NCI-H345 (cell line): ENCODE measurements around the gene CCDC88C.

ENCODE experiments used
- DNase-seq: peaks from one replicate; lab custom pipeline; 2025; lab: John Stamatoyannopoulos, UW

Gene CCDC88C

DNA sequence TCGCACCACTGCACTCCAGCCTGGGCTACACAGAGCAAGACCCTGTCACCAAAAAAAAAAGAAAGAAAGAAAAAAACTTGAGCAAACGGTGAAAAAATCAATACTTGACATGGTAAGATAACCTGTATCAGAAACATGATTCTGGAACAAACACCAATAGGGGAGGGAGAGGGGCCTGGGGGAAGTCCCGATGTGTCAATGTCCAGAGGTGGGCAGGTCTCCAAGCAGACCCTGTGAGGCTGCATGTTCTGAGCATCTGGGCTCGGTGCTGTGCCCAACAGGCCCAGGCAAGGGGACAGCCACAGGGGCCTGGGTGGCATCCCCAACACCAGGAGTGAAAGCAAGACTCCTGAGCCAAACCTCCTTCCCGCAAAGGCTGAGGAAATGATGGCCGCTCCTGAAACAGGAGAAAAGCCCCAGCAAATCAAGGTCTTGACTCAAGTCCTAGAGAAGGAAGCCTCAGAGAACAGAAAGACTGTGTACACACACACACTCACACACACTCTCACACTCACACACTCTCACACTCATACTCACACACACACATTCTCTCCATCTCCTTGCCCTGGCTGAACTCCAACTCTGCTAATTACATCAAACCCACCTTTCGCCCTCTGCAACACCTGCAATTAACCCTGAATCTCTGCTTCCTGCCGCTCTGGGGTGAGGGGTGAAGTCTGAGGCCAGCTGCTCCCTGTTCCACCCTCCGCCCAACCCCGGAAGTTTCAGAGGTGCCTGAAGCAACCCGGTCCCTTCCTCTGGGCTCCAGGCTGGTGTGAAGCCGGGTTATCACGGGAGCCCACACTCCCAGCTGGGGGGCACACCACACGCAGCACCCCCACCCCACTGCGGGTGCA lies 20.4 kb downstream of the CCDC88C start:
- no peak for DNase-seq

DNA sequence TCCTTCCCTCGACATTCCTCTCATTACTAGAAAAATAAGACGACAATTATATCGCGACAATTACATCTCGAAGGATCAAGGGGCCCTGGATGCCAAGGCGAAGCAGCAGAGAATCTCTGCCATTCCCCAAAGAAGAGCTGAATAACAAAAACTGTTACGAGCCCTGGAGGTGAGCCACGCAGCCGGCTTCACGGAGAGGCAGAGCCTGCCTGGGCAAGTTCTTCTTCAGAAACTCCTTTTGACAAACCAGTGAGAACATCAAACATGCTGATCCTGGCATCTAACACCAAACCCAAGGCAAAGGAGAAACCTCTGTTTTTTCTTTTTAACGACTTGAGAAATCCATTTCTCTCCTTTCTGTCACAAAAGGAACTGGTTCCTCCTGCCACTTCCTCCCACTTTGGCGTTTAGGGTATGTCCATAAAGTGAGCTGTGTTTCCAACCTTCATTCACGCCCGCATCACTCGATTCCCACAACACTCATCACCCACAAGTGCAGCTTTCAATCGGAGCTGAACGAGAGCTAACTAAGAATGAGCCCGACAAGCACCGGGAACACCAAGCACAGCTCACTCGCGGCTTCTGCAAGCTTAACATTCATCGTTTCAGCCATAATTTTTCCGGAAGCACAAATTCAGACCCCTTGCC lies 21.5 kb downstream of the CCDC88C start:
- DNase-seq, result peak; percentile 41

DNA sequence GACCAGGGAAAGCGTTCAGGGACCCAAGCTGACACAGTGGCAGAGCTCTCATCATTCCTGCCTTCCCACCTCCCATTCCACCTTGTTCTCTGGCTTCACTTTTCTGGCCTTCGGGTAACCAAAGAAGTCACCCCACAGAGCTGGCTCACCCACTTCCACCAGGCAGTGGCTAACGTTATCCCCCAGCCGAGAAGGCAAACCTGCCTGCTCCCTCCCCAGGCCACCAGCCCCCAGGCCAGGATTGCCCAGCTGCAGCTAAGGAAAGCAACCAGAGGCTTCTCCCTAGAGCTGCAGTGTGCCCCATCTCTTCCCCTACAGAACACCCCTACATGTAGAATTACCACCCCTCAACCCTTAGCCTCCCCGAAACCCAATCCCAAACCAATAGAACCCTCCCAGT lies 22.2 kb downstream of the CCDC88C start:
- DNase-seq, result no peak

DNA sequence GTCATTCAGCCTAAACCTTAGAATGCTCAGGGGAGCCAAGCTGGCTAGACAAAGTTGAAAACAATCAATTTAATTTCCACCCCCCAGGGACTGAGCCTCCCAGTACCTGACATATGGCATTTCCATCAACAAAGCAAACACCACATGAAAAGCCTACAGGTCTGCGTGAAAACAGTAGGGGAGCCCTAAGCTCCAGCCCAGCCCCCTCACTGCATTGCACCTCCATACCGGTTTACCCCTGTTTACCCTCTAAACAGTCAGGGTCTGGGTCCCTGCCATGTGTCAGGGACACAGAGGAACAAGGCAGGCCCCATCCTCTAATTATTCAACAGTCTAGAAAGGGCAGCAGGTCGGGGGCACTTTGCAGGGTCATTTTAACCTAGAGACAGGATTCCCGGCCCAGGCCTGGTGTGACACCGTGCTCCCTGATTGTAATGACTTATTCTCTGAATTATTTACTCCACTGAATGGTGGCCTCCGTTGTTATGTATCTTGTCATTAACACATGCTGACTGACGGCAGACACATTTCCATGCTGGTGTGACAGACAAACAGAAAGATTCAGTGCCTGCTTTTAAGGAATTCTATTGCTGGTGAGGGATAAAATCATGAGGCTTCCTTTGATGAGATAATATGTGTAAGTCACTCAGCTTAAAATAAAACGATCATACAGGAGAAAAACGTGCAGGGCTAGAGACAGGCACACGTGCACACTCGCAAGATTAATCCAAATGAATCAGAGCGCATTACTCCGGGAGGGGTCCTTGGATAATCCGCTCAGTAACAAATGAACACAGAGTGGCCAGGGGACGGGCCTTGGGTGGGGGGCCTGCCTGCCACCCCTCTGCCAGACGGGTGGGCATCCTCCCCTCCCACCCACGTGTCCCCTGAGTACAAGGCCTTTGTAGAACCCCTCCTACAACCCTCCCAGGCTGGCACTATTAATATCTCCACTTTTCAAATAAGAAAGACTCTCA lies 23.2 kb downstream of the CCDC88C start:
- peak; percentile 34 for DNase-seq

DNA sequence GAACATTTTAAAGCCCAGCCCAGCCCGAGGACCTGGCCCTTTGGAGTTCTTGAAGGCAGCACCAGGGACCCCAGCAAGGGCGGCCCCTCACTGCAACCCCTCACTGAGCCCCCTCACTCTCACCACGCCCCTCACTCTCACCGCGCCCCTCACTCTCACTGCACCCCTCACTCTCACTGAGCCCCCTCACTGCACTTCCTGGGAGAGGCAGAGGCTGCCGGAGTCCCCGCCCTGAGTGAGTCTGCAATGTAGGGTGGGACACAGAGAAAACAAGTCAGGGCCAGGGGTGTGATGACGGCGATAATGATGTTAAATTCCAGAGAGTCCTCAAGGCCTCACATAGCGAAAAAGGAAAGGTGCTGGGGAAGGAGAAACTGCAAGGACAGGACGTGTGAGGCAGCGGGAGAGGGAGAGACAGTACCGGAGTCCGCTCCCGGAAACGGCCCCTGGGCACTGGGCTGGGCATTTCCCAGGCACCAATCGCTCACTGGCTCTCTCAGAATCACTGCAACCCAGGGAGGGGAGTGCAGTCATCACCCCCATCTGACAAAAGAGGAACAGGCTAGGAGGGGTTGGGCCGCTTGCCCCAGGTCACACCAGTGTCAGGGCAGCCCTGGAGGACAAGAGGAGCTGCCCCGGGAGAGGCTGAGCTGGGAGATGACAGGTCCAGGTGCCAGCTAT lies 24.9 kb downstream of the CCDC88C start:
- no peak for DNase-seq

DNA sequence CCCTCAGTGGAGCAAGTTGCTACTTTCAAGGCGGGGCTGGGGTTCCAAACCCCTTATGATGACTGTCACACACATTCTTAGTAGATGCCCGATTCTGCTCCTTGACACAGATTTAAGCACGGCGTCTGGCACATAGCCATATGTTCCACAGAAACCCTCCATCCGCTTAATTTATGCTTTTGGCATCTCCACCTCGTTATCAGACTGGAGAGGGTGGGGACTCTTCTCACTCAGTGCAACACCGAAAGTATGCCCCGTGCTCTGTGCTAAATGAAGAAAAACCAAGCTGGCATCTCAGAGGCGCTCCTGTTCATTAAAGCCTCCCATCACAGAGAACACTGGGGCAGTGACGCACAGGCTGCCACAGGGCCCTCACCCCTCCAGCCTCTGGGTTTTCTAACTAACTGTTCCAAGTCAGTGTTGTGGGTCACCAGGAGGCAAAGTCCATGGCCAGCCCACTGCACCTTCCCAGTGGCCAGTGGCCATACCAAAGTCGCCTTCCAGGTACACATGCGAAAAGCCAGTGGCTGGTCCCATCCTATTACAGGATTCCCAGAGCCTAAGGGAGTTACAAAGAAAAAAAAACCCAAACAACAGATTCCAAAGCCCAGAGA lies 27.3 kb downstream of the CCDC88C start:
- DNase-seq, result peak; percentile 49

DNA sequence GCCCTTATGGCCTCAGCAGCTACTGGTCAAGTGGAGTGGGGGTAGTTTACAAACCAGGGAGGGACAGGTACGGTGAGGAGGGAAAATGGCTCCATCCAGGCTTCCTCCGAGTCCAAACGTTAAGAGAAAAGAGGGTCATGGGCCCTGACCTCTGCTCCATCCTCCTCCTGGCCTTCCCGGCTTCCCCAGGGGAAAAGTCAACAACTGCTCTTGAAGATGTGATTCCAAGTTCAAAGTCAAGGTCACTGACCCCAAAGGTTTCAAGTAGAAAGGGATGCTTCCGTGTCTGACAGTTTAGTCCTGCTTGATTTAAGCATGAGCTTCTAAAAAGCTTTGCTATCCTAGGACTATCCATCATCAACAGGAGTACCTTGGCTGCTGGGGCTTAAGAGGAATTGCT lies 28.5 kb downstream of the CCDC88C start:
- DNase-seq, result no peak

DNA sequence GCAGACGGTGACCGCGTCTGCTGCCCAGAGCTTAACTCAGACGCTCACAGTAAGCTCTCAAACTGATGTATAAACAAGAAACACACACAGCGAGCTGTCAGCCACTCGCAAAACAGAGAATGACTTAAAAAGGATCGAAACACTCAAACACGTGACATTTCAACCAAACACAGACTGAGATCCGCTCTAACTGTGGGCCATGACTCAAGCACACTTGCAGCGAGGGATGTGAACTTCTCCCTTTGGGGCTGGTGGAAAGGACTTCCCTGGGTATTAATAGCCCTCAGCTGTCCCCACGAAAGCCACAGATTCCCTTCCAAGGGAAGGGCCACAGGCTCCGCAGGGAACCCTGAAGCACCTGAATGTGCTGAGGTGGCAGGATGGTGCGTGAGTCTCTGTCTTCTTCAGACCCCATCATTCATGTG lies 29.1 kb downstream of the CCDC88C start:
- DNase-seq, result no peak

DNA sequence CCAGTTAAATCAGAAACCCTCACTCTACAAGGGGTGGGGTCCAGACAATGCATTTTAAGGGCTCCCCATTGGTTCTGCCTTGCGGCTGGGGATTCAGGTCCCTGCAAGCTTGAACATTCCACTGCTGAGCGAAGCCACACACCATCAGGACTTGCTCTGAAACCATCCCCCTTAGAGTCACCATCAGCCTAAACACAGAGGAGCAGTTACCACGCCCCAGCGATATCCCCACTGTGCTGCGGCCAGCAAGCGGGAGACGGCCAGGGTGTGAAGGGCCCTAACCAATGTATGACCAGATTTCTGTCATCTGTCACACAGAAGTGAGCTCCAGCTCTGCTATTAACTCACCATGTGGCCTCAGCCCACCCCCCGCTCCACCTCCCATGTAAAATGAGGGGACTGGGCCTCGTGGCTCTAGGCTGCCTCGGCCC lies 29.7 kb downstream of the CCDC88C start:
- DNase-seq, result no peak

DNA sequence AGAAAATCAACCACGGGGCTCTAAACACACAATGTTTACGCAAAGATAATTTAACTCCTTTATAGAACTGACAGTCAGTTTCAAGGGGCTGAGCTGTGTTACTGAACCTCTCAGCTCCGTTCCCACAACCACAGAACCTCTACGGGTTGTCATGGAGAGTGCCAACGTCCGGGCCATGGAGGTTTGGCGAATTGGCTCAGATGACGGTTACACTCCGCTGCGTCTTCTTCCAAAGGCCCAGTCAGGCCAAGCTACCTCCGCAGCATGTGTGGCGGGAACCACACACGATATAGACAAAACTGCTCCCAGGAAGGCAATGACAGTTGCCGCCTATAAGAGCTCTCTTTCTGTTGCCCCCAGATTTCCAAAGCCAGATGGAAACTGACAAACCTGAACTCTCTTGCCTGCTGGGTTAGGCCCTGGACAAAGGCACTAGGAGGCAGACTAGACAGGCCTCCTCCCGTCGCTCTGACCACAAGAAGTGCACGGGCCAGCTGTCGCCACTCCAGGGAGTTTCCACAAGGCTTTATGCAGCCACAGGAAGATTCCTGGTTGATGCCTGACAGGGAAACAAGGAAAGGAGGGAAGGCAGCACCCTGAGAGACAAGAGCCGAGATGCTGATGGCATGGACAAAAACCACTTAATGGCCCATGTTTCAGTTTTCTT lies 30.3 kb downstream of the CCDC88C start:
- DNase-seq, result no peak

DNA sequence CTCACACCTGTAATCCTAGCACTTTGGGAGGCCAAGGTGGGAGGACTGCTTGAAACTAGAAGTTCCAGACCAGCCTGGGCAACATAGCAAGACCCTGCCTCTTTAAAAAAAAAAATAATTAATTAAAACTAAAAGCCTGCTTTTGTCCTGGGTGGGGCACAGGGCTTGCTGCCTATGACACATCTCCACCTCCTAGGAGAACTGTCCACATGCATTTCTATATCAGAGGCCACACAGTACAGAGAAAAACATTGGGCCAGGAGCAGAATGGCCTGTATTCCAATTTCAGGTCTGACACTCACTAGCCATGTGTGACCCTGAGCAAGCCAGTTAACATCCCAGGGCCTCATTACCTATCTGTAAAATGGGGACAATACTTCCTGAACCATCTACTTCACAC lies 31.9 kb downstream of the CCDC88C start:
- no peak for DNase-seq

DNA sequence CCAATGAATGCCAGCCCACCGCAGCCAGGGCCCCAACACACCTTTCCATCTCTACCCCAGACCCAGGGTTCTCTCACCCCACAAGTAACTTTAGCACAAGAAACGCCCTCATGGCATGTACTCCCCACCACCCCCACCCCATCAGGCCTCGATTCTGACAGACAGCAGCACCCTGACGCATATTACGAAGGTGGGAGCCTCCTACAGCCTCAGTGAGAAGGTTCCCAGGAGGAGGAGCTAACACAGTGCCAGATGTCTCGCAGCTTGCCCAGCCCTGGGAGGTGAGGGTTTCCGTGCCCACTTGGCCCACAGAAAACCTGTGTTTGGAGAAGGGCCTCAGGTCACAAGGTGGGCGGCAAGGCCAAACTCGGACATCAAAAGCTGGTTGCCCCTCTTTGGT lies 32.4 kb downstream of the CCDC88C start:
- no peak for DNase-seq

DNA sequence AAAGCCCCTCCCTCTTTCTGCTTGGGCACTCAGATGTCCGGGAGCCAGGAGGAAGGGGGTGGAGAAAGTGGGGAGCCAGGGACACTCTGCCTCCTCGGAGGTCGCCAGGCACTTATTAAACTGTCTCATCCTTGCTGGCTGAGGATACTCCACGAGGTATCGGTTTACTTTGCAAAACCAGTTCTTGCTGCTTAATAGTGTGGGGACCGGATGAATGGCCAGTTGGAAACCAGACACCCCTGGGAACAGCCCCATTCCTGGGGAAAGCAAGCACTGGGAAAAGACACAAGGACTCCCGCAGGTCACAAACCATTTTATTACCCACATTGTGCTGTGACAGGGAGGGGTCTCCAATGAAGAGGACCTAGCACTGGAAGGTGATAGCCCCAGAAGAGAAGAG lies 34.2 kb downstream of the CCDC88C start:
- DNase-seq, result peak; percentile 52

DNA sequence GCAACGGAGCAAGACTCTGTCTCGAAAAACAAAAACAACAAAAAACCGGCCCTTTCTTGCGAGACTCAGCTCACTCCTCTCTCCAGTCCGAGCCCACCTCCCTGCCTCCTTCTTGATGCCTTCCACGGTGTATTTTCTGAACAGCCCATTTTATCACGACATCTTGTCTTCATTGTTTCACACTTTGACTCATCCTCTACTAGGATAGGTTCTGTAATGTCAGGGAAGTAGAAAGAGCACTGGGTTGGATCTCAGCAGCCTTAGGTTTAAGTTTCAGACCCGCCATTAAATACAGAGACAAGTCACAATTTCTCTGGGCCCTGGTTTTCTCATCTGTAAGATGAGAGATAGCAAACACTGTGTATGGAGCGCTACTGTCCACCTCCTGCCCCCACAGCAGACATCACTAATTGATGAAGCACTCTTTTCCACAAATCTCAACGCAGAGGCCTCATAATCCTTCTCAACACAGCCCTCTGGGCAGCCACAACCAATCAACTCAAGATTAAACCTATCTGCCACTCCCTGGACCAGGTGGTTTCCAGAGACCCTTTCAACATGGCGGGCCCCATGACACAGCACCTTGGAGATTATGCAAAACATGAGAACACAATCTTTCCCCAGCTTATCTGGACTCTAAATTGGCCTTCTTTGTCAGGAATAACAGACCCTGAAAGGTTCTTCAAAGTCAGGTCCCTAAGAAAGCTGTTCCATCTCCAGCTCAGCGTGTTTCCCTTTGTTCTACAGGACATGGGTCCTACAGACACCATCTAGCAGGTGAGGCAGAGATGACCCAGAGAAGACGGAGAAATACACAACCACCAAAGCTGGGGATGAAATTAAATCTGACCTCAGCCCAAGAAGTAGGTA lies 35.6 kb downstream of the CCDC88C start:
- DNase-seq, result no peak

DNA sequence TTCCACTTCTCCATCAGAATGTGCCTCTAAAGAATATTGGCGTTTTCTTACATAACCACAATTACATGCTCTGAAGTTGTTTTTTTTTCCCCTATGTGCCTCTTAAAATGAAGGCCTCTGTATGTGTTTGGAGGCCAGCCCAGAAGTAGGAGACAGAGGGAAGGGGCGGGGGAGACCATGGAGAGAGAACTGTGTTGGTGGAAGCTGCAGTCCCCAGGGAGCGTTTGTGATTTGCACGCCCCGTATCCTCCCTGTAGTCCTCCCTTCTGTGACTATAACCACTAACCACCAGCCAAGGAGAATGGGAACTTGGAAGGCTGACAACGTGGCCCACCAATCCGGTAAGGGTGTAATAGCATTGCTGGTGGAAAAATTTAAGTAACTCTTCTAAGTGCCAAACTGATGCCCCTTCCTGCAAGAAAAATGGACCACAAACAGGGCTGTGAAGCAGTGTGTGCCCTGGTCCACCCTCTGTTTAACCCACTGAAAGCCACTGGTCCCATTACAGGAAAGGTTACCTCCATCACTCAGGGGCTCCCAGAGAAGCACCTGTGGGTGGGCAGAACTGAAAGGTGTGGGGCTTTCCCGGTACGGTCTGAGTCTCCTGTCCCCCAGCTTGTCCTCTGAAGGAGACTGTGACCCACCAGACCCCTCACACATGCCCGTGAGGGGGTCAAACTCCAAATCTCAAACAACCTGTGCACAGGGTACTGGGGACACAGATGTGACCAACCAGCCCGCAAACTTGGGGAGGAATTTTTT lies 36.8 kb downstream of the CCDC88C start:
- DNase-seq, result peak; percentile 84

DNA sequence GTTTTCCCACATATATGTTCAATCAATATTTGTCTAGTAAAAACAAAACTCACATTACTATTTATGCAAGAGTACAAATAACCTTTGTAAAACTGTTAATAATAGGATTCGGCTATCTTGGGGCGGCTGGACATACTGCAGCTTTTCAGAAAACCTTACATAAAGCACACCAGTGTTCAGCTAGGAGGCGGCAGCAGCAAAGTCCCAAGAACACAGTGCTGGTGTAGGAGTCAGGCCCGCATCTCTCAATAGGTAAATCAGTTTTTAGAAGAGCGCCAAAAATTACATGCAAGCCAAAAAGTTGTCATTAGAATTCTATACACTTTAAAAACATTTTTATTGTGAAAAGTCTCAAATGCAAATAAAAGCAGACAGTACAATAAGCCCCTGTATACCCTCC lies 37.5 kb downstream of the CCDC88C start:
- DNase-seq, result no peak

DNA sequence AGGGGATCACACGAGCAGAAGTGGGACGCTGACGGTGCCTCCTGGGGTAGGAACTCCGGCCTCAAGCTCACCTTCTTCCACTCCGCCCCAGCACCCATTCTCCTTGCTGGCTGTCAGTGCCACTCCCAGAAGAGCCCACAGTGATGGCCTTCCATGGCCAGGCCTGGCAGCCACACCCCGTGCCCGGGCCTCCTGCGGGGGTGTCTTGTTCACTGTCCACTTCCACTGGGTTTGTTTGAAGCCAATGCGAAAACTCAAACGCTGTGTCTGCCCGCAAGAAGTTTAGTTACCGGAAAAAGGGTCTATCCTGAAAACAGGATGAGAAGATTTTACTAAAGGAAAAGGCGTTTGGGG lies 38.1 kb downstream of the CCDC88C start:
- DNase-seq, result no peak

DNA sequence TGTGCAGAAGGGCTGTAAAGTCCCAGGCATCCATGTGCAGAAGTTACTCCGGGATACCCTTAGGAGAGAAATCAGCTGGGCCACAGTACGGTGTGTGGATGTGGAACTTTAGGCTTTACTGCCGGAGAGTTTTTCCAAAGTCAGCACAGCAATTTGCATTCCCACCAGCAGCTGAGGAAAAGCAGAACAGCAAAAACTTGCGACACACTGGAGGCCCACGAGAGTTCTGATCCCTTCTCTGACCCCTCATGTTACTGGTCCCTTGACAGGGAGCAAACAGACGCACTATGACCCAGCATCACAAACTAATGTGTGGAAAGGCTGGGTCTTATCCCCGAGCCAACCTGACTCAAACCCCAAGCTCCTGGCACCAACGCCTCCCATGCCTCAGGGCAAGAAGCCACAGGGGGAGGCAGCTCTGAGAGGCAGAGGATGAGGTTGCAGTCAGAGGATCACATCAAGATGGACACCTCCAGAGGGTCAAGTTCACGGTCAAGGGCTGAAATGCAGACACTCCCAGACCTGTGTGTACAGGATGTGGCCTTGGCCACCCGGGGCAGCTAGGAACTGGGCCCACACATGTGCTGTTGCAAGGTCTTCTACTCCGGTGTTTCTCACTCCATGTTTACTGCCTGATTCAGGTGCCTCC lies 38.6 kb downstream of the CCDC88C start:
- DNase-seq, result no peak
